AG04449 (cell line): ENCODE results near the gene RAB10.

Source experiments
- CTCF ChIA-PET: fragments of 350-600 bp; formaldehyde crosslinking; extraction: SDS; loops from one replicate; lab custom pipeline; 2021; ENCODE audit warnings: antibody characterized with exemption; lab: Yijun Ruan, JAX
- POLR2A ChIA-PET: fragments of 400-600, 350-600 bp; formaldehyde crosslinking; extraction: SDS; loops from one replicate; lab custom pipeline; 2020; ENCODE audit warnings: antibody characterized with exemption, inconsistent platforms; lab: Yijun Ruan, JAX
- DNase-seq: peaks from one replicate; pipeline ENCODE4 v3.0.0-alpha.2; 2010; ENCODE audit warnings: low read depth, low spot score
- H3K4me3 ChIP-seq: 2 replicates; pipeline ENCODE4 v1.5.1; 2011; ENCODE audit warnings: low read depth, mild to moderate bottlenecking, control low read depth, low read length
- CTCF ChIP-seq: IDR thresholded peaks from one replicate; pipeline ENCODE4 v1.5.1; 2011; ENCODE audit warnings: mild to moderate bottlenecking, moderate library complexity, low read length, control low read depth, inconsistent platforms; ENCODE audit not compliant: insufficient read depth; ENCODE audit errors: missing control alignments

The RAB10 gene

GRCh38 chr2:26141145-26141769 is 107.4 kb downstream of the RAB10 start:
- TF ChIP-seq CTCF = no peak
- CTCF ChIA-PET = interaction anchor here (11.0 to 12.3 kb wide), 2 partner anchors 150 to 190 kb away, joined by 189 to 247 read pairs; no protein-coding TSS in a partner anchor
- no peak for DNase-seq
- POLR2A ChIA-PET = no interaction called here
- no peak overlapping the region for H3K4me3 ChIP-seq

GRCh38 chr2:26144031-26144430 is 110.1 kb downstream of the RAB10 start:
- DNase-seq = no peak
- H3K4me3 ChIP-seq = no peak overlapping the region
- TF ChIP-seq CTCF = no peak
- ChIA-PET CTCF (interaction anchor here (0.8 to 12.3 kb wide), 15 partner anchors 8 to 418 kb away, joined by 3 to 247 read pairs (median 11); partner anchors contain the start of gene KIF3C), POLR2A (interaction anchor here (0.7 kb wide), 1 partner anchor 171 kb away, joined by 4 read pairs; no protein-coding TSS in a partner anchor)

- CTCF ChIA-PET = interaction anchor here (0.6 to 12.3 kb wide), 38 partner anchors 9 to 459 kb away, joined by 3 to 247 read pairs (median 4); partner anchors contain the start of genes KIF3C and RAB10
- DNase-seq = peak; percentile 14
- POLR2A ChIA-PET = interaction anchor here (0.7 kb wide), 1 partner anchor 172 kb away, joined by 4 read pairs; no protein-coding TSS in a partner anchor
Measured at GRCh38 chr2:26144953-26145680, 111.2 kb downstream of the RAB10 start.

GRCh38 chr2:26148501-26148900 is 114.6 kb downstream of the RAB10 start:
- TF ChIP-seq CTCF = no peak
- no peak overlapping the region for H3K4me3 ChIP-seq
- ChIA-PET CTCF (interaction anchor here (0.8 to 12.3 kb wide), 4 partner anchors 21 to 197 kb away, joined by 3 to 247 read pairs (median 96); no protein-coding TSS in a partner anchor), POLR2A (no interaction called here)
- DNase-seq = no peak

More at GRCh38 chr2:26144953-26145680, 111.2 kb downstream of the RAB10 start:
- H3K4me3 ChIP-seq = no peak overlapping the region
- peak; percentile 61 for TF ChIP-seq CTCF

GRCh38 chr2:26150243-26150642 is 116.4 kb downstream of the RAB10 start:
- CTCF ChIA-PET = interaction anchor here (1.0 to 12.3 kb wide), 3 partner anchors 159 to 450 kb away, joined by 3 to 247 read pairs (median 189); no protein-coding TSS in a partner anchor
- POLR2A ChIA-PET = no interaction called here

More at GRCh38 chr2:26150243-26150642, 116.4 kb downstream of the RAB10 start:
- no peak for DNase-seq
- no peak overlapping the region for H3K4me3 ChIP-seq
- TF ChIP-seq CTCF = no peak
